Ishikawa (cell line): ENCODE data around the gene GSE1.

ENCODE experiments used
- CEBPB ChIP-seq: IDR thresholded peaks from 2 replicates; pipeline ENCODE4 v1.6.1; 2012
- CREB1 ChIP-seq: IDR thresholded peaks from 2 replicates; pipeline ENCODE4 v1.6.1; 2012; ENCODE audit warnings: low read depth
- EGR1 ChIP-seq: IDR thresholded peaks from 2 replicates; pipeline ENCODE4 v1.6.1; 2012
- EP300 ChIP-seq: IDR thresholded peaks from 2 replicates; pipeline ENCODE4 v1.6.1; 2012; ENCODE audit warnings: borderline replicate concordance
- FOXM1 ChIP-seq: IDR thresholded peaks from 2 replicates; pipeline ENCODE4 v1.6.1; 2012; ENCODE audit warnings: low read depth, borderline replicate concordance
- REST ChIP-seq: IDR thresholded peaks from 2 replicates; pipeline ENCODE4 v1.6.1; 2012; ENCODE audit warnings: low read depth, mild to moderate bottlenecking
- TAF1 ChIP-seq: IDR thresholded peaks from 2 replicates; pipeline ENCODE4 v1.6.1; 2012; ENCODE audit warnings: low read depth, mild to moderate bottlenecking
- YY1 ChIP-seq: IDR thresholded peaks from 2 replicates; pipeline ENCODE4 v1.6.1; 2012; ENCODE audit warnings: low read depth
- TF ChIP-seq, protein P1 (sequence below): IDR thresholded peaks from 2 replicates; pipeline ENCODE4 v1.6.1; 2012
- TF ChIP-seq, protein P2 (sequence below): IDR thresholded peaks from 2 replicates; pipeline ENCODE4 v1.6.1; 2012

DNA sequence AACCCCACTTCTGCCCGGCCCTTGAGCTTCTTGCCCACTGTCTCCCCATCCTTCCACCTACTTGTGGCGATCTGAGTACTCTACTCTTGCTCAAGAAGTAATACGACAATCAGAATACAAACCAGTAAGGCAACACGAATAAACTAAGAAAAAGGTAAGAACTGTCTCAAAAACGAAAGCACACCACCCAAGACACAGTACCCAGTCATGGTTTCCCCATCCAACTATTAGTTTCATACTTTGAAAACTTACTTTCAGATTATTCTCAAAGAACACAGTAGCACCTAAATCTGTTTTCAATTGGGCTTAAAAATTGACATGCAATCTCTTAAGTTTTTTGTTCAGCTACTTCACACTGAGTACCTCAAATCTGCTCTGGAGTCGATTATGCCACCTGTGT lies 61.7 kb downstream of the GSE1 start:
- TF ChIP-seq EP300 (no peak), CREB1 (no peak), REST (no peak), FOXM1 (no peak), TAF1 (no peak), YY1 (no peak), CEBPB (no peak), EGR1 (no peak)
- TF ChIP-seq, protein P1, sequence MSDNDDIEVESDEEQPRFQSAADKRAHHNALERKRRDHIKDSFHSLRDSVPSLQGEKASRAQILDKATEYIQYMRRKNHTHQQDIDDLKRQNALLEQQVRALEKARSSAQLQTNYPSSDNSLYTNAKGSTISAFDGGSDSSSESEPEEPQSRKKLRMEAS: no peak
- TF ChIP-seq, protein P2, sequence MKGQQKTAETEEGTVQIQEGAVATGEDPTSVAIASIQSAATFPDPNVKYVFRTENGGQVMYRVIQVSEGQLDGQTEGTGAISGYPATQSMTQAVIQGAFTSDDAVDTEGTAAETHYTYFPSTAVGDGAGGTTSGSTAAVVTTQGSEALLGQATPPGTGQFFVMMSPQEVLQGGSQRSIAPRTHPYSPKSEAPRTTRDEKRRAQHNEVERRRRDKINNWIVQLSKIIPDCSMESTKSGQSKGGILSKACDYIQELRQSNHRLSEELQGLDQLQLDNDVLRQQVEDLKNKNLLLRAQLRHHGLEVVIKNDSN: no peak
